Fibroblast of skin of scalp (primary cell): ENCODE data around the gene JADE1.
A peak's percentile ranks its signal among the peaks of the same experiment; 100 is the strongest.

ENCODE experiments used
- DNase-seq: peaks from one replicate; pipeline ENCODE4 v3.0.0-alpha.2; 2013

The JADE1 gene

GRCh38 chr4:128810871-128811570, 1.5 kb downstream of the JADE1 start:
- DNase-seq = peak; percentile 83

- DNase-seq = peak; percentile 93
Observed at GRCh38 chr4:128811571-128812441, 2.3 kb downstream of the JADE1 start.

GRCh38 chr4:128812442-128813235, 3.1 kb downstream of the JADE1 start:
- DNase-seq = peak; percentile 82

GRCh38 chr4:128813965-128814364, 4.5 kb downstream of the JADE1 start:
- DNase-seq = no peak

- no peak for DNase-seq
Observed at GRCh38 chr4:128818442-128818841, 8.9 kb downstream of the JADE1 start.

- DNase-seq = no peak
Observed at GRCh38 chr4:128819082-128819742, 9.7 kb downstream of the JADE1 start.

GRCh38 chr4:128820671-128821070, 11.2 kb downstream of the JADE1 start:
- no peak for DNase-seq

- DNase-seq = no peak
Observed at GRCh38 chr4:128821151-128821550, 11.7 kb downstream of the JADE1 start.

- peak; percentile 97 for DNase-seq
Observed at GRCh38 chr4:128823025-128823661, 13.6 kb downstream of the JADE1 start.

- DNase-seq = peak; percentile 42
Observed at GRCh38 chr4:128825226-128825625, 15.7 kb downstream of the JADE1 start.

GRCh38 chr4:128827296-128827695, 17.8 kb downstream of the JADE1 start:
- DNase-seq = no peak

- DNase-seq = peak; percentile 57
Observed at GRCh38 chr4:128830906-128831503, 21.5 kb downstream of the JADE1 start.

- peak; percentile 45 for DNase-seq
Observed at GRCh38 chr4:128831531-128832242, 22.2 kb downstream of the JADE1 start.

- no peak for DNase-seq
Observed at GRCh38 chr4:128832243-128832625, 22.7 kb downstream of the JADE1 start.

GRCh38 chr4:128835498-128836222, 26.2 kb downstream of the JADE1 start:
- no peak for DNase-seq

GRCh38 chr4:128837198-128837597, 27.7 kb downstream of the JADE1 start:
- no peak for DNase-seq

- DNase-seq = no peak
Observed at GRCh38 chr4:128837679-128838078, 28.2 kb downstream of the JADE1 start.

GRCh38 chr4:128840711-128841318, 31.3 kb downstream of the JADE1 start:
- no peak for DNase-seq

GRCh38 chr4:128841402-128841801, 31.9 kb downstream of the JADE1 start:
- no peak for DNase-seq

- no peak for DNase-seq
Observed at GRCh38 chr4:128844931-128845330, 35.4 kb downstream of the JADE1 start.
